A673 (cell line): Measurements from ENCODE around the gene PPP2R5D.

Experiments
- EZH2 ChIP-seq: fragments of 200-600 bp; sonication (generic); IDR thresholded peaks from 2 replicates; pipeline ENCODE4 v1.6.1; 2017; ENCODE audit warnings: borderline replicate concordance, low read depth, mild to moderate bottlenecking, mixed read lengths, antibody characterized with exemption, low read length; ENCODE audit not compliant: poor library complexity, severe bottlenecking
- TF ChIP-seq, protein P1 (sequence below): fragments of 300-800, 200-600 bp; sonication (generic); conservative IDR thresholded peaks from 2 replicates; pipeline ENCODE4 v1.5.1; 2017; ENCODE audit warnings: low read depth, mild to moderate bottlenecking, antibody characterized with exemption, low read length, moderate library complexity, mixed read lengths

DNA sequence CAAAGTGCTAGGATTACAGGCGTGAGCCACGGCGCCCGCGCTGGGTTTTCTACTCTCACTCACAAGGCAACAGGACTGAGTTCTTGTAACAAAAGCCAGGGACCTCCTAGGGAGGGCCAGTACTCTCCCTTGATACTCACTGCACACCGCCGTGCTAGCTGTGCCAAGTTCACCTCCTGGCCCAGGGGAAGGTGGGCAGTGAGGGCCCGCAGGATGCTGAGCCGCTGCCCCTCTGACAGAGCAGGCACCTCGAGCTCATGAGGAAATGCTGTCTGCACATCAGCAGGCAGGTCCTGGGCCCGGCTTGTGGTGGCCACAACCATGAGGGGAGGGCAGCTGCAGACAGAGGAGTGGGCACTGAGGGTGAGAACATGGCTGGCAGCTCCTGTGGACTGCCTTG lies 17.1 kb upstream of the PPP2R5D start:
- TF ChIP-seq, protein P1, sequence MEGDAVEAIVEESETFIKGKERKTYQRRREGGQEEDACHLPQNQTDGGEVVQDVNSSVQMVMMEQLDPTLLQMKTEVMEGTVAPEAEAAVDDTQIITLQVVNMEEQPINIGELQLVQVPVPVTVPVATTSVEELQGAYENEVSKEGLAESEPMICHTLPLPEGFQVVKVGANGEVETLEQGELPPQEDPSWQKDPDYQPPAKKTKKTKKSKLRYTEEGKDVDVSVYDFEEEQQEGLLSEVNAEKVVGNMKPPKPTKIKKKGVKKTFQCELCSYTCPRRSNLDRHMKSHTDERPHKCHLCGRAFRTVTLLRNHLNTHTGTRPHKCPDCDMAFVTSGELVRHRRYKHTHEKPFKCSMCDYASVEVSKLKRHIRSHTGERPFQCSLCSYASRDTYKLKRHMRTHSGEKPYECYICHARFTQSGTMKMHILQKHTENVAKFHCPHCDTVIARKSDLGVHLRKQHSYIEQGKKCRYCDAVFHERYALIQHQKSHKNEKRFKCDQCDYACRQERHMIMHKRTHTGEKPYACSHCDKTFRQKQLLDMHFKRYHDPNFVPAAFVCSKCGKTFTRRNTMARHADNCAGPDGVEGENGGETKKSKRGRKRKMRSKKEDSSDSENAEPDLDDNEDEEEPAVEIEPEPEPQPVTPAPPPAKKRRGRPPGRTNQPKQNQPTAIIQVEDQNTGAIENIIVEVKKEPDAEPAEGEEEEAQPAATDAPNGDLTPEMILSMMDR = no peak
- TF ChIP-seq EZH2 = no peak
